ENCODE data around the gene SOX15. TPM values are rescaled to one million over a fixed set of nuclear protein-coding genes. Genes with fewer than 3 reads are reported as not detected.

Gene SOX15
- total RNA-seq, 2 experiments from 2014 or later: 0.84 to 1.6 TPM

- no peak overlapping the region for H3K4me3 ChIP-seq (ENCODE audit: low read depth, low read length, poor library complexity, severe bottlenecking)
- no TSS peak for BruUV-seq (replicated peaks)
- no peak overlapping the region for H3K4me2 ChIP-seq (ENCODE audit: low read length)
- no peaks in the 10 kb centered on the region for H3K9me3 ChIP-seq (ENCODE audit: low read length)
- H3K4me1 ChIP-seq (ENCODE audit: insufficient read depth, low read length, poor library complexity, severe bottlenecking): peaks cover 17% of the 10 kb centered on the region
- POLR2A ChIA-PET: no interaction called here
- H3K36me3 ChIP-seq (ENCODE audit: insufficient read depth, low read length): peaks cover 88% of the 10 kb centered on the region
- no peak overlapping the region for H3K27ac ChIP-seq (ENCODE audit: low read depth, low read length, poor library complexity, severe bottlenecking)
- no peak for DNase-seq (ENCODE audit: low spot score)
- H3K9me2 ChIP-seq (ENCODE audit: insufficient read depth, low read length): no peaks in the 10 kb centered on the region
- no peak overlapping the region for H2AFZ ChIP-seq (ENCODE audit: low read length)
- CTCF ChIA-PET (ENCODE audit: unreplicated experiment): no interaction called here
- H3K79me2 ChIP-seq (ENCODE audit: insufficient read depth, low read depth, low read length): peaks cover 34% of the 10 kb centered on the region
- H4K20me1 ChIP-seq (ENCODE audit: insufficient read depth, low read length): peaks cover 8% of the 10 kb centered on the region
- intact Hi-C loops (cut with micrococcal nuclease; ENCODE audit: unreplicated experiment): no loop called here
- TF ChIP-seq, protein P1, sequence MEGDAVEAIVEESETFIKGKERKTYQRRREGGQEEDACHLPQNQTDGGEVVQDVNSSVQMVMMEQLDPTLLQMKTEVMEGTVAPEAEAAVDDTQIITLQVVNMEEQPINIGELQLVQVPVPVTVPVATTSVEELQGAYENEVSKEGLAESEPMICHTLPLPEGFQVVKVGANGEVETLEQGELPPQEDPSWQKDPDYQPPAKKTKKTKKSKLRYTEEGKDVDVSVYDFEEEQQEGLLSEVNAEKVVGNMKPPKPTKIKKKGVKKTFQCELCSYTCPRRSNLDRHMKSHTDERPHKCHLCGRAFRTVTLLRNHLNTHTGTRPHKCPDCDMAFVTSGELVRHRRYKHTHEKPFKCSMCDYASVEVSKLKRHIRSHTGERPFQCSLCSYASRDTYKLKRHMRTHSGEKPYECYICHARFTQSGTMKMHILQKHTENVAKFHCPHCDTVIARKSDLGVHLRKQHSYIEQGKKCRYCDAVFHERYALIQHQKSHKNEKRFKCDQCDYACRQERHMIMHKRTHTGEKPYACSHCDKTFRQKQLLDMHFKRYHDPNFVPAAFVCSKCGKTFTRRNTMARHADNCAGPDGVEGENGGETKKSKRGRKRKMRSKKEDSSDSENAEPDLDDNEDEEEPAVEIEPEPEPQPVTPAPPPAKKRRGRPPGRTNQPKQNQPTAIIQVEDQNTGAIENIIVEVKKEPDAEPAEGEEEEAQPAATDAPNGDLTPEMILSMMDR (conservative IDR thresholded peaks at IDR 0.05; ENCODE audit: low read length): no peak
- no peak for TF ChIP-seq EZH2phosphoT487 (IDR thresholded peaks at IDR 0.05; ENCODE audit: borderline replicate concordance, low read depth, low read length)
These were observed 20.3 kb downstream of the SOX15 start for GRCh38 chr17:7569571-7569970.

- H4K20me1 ChIP-seq (ENCODE audit: insufficient read depth, low read length): no peaks in the 10 kb centered on the region
- H3K36me3 ChIP-seq (ENCODE audit: insufficient read depth, low read length): peaks cover 48% of the 10 kb centered on the region
- no peak for DNase-seq (ENCODE audit: low spot score)
- CTCF ChIA-PET (ENCODE audit: unreplicated experiment): no interaction called here
- no peaks in the 10 kb centered on the region for H3K9me2 ChIP-seq (ENCODE audit: insufficient read depth, low read length)
- peak overlapping the region; percentile 94 for H3K4me2 ChIP-seq (ENCODE audit: low read length)
- no peak for TF ChIP-seq EZH2phosphoT487 (IDR thresholded peaks at IDR 0.05; ENCODE audit: borderline replicate concordance, low read depth, low read length)
- TF ChIP-seq, protein P1 (conservative IDR thresholded peaks at IDR 0.05; ENCODE audit: low read length): no peak
- intact Hi-C loops (cut with micrococcal nuclease; ENCODE audit: unreplicated experiment): no loop called here
- no peak overlapping the region for H3K27ac ChIP-seq (ENCODE audit: low read depth, low read length, poor library complexity, severe bottlenecking)
- H3K79me2 ChIP-seq (ENCODE audit: insufficient read depth, low read depth, low read length): peaks cover 31% of the 10 kb centered on the region; the same call in 1 of the 2 replicates
- peak overlapping the region; percentile 94 for H3K4me3 ChIP-seq (ENCODE audit: low read depth, low read length, poor library complexity, severe bottlenecking)
- BruUV-seq (replicated peaks): no TSS peak
- H3K9me3 ChIP-seq (ENCODE audit: low read length): no peaks in the 10 kb centered on the region
- H3K4me1 ChIP-seq (ENCODE audit: insufficient read depth, low read length, poor library complexity, severe bottlenecking): peaks cover 40% of the 10 kb centered on the region
- POLR2A ChIA-PET: interaction anchor here (0.6 kb wide), 1 partner anchor 175 kb away, joined by 4 read pairs; no protein-coding TSS in a partner anchor
- no peak overlapping the region for H2AFZ ChIP-seq (ENCODE audit: low read length)
These were observed 26.6 kb downstream of the SOX15 start for GRCh38 chr17:7563115-7563869.

DNA sequence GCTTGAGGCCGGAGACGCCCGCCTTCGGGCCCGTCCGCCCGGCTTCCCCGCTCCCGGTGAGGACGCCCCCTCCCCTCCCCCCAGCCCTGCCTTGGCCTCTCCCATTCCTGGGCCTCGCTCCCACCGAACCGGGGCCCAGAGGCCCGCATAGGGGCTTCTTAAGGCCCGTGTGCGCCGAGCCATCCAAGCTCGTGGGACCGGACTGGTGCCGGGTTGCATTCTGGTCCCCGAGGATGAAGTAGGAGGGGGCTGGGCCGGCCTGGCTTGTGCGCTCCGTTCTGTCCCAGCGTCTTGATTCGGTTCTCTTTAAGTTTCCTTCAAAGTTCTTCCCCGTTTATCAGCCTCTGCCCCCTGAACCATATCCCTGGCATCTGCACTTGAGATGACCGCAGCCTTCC, 27.7 kb downstream of the SOX15 start:
- Histone ChIP-seq H3K9me3 (ENCODE audit: low read length) (no peaks in the 10 kb centered on the region), H3K4me1 (ENCODE audit: insufficient read depth, low read length, poor library complexity, severe bottlenecking) (peaks cover 47% of the 10 kb centered on the region), H4K20me1 (ENCODE audit: insufficient read depth, low read length) (no peaks in the 10 kb centered on the region), H3K79me2 (ENCODE audit: insufficient read depth, low read depth, low read length) (peaks cover 31% of the 10 kb centered on the region; the same call in 1 of the 2 replicates), H3K4me3 (ENCODE audit: low read depth, low read length, poor library complexity, severe bottlenecking) (peak overlapping the region; percentile 94), H3K4me2 (ENCODE audit: low read length) (peak overlapping the region; percentile 94), H3K36me3 (ENCODE audit: insufficient read depth, low read length) (peaks cover 40% of the 10 kb centered on the region), H3K27ac (ENCODE audit: low read depth, low read length, poor library complexity, severe bottlenecking) (peak overlapping the region; percentile 80), H2AFZ (ENCODE audit: low read length) (peak overlapping the region; percentile 77; the same call in 1 of the 2 replicates), H3K9me2 (ENCODE audit: insufficient read depth, low read length) (no peaks in the 10 kb centered on the region)
- no peak for DNase-seq (ENCODE audit: low spot score)
- ChIA-PET CTCF (ENCODE audit: unreplicated experiment) (no interaction called here), POLR2A (no interaction called here)
- TSS peak; percentile 58 for BruUV-seq (replicated peaks)
- TF ChIP-seq, protein P1 (conservative IDR thresholded peaks at IDR 0.05; ENCODE audit: low read length): no peak
- TF ChIP-seq EZH2phosphoT487 (IDR thresholded peaks at IDR 0.05; ENCODE audit: borderline replicate concordance, low read depth, low read length): no peak
- intact Hi-C loops (cut with micrococcal nuclease; ENCODE audit: unreplicated experiment): no loop called here
